ENCODE results near the gene ORM2.
A peak's percentile ranks its signal among the peaks of the same experiment; 100 is the strongest.

DNA sequence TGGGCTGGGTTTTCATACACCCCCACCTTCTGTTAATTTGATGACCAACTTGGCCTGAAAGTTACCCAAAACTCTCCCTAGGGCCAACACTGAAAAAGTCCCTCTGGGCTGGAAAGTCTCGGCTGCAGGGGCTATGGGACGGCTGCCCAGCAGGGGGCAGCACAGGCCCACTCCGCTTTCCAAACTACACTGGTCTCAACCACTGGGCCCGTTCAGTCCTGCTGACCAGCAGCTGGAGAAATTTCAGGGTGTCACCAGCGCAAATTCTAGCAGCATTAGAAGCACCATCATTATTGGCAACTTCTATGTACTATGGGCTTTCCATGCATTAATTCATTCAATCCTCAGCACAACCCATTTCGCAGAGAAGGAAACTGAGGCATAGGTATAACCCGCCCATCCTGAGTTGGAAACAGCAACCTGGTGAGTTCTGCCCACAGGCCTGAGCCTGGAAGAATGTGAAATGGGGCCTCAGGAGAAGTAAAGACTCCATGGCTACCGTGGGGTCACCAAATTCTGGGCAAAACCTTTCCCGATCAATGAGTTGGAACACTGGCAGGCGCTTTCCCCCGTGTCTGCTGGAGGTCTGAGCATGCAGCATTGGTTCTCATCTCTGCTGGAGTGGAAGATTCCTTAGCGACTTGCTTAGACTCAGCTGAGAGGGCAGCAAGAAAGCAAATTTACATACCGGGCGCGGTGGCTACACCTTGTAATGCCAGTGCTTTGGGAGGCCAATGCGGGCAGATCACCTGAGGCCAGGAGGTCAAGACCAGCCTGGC is 9.7 kb downstream of the ORM2 start:
- no peak for TF ChIP-seq POLR2A (IDR thresholded peaks at IDR 0.05)
- TF ChIP-seq, protein P1, sequence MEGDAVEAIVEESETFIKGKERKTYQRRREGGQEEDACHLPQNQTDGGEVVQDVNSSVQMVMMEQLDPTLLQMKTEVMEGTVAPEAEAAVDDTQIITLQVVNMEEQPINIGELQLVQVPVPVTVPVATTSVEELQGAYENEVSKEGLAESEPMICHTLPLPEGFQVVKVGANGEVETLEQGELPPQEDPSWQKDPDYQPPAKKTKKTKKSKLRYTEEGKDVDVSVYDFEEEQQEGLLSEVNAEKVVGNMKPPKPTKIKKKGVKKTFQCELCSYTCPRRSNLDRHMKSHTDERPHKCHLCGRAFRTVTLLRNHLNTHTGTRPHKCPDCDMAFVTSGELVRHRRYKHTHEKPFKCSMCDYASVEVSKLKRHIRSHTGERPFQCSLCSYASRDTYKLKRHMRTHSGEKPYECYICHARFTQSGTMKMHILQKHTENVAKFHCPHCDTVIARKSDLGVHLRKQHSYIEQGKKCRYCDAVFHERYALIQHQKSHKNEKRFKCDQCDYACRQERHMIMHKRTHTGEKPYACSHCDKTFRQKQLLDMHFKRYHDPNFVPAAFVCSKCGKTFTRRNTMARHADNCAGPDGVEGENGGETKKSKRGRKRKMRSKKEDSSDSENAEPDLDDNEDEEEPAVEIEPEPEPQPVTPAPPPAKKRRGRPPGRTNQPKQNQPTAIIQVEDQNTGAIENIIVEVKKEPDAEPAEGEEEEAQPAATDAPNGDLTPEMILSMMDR (IDR thresholded peaks at IDR 0.05), result peak; percentile 40 to 79 (median 52)
- no peak for TF ChIP-seq EP300 (IDR thresholded peaks at IDR 0.05)

Data from tibial nerve (tissue), 4 donors.